Neural cell (in vitro differentiated cells): ENCODE data around the gene WDR83.

ENCODE experiments used
- EZH2 ChIP-seq: fragments of 200-600, 300-800 bp; shearing (Covaris generic), sonication (generic); IDR thresholded peaks from 2 replicates; pipeline ENCODE4 v1.6.1; 2014; ENCODE audit warnings: antibody characterized with exemption, low read length, borderline replicate concordance, mild to moderate bottlenecking; ENCODE audit not compliant: insufficient read depth, poor library complexity, severe bottlenecking
- POLR2AphosphoS5 ChIP-seq: IDR thresholded peaks from 2 replicates; pipeline ENCODE4 v1.6.1; 2012
- TF ChIP-seq, protein P1 (sequence below): fragments of 450-650 bp; IDR thresholded peaks from 2 replicates; pipeline ENCODE4 v1.5.1; 2014; ENCODE audit warnings: antibody characterized with exemption, mild to moderate bottlenecking, moderate library complexity; ENCODE audit not compliant: poor library complexity, severe bottlenecking
- TF ChIP-seq, protein P2 (sequence below): IDR thresholded peaks from 2 replicates; pipeline ENCODE4 v1.6.1; 2012; ENCODE audit warnings: borderline replicate concordance

DNA sequence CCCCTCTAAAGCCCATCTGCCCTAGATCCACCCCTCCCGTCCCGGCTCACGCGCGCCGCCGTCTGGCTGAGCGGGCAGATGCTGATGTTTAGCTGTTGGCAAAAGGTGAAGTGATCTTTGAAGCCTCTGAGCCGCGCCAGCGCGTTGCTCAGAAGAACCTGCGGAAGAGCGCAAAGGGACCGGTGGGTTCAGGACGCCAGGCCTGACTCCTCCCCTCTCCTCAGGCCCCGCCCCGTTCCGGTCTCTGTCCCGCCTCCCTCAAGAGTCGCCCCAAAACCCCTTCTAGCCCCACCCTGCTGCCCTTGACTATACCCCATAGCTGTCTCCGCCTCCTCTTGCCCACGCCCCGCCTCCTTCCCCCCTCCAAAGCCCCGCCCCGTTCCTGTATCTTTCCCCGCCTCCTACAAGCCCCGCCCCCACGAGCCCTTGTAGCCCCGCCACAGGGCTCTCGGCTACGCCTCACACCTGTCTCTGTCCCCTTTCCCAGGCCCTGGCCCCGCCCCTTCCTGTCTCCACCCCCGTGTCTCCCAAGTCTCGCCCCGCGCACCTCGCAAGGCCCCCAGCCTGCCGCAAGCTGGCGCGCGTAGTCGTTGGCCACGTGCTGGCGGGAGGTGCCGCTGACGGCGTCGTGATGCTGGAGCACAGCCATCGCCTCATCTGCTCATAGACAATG, 9.6 kb upstream of the WDR83 start:
- TF ChIP-seq, protein P1, sequence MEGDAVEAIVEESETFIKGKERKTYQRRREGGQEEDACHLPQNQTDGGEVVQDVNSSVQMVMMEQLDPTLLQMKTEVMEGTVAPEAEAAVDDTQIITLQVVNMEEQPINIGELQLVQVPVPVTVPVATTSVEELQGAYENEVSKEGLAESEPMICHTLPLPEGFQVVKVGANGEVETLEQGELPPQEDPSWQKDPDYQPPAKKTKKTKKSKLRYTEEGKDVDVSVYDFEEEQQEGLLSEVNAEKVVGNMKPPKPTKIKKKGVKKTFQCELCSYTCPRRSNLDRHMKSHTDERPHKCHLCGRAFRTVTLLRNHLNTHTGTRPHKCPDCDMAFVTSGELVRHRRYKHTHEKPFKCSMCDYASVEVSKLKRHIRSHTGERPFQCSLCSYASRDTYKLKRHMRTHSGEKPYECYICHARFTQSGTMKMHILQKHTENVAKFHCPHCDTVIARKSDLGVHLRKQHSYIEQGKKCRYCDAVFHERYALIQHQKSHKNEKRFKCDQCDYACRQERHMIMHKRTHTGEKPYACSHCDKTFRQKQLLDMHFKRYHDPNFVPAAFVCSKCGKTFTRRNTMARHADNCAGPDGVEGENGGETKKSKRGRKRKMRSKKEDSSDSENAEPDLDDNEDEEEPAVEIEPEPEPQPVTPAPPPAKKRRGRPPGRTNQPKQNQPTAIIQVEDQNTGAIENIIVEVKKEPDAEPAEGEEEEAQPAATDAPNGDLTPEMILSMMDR, result no peak
- TF ChIP-seq POLR2AphosphoS5 (no peak), EZH2 (no peak)
- TF ChIP-seq, protein P2, sequence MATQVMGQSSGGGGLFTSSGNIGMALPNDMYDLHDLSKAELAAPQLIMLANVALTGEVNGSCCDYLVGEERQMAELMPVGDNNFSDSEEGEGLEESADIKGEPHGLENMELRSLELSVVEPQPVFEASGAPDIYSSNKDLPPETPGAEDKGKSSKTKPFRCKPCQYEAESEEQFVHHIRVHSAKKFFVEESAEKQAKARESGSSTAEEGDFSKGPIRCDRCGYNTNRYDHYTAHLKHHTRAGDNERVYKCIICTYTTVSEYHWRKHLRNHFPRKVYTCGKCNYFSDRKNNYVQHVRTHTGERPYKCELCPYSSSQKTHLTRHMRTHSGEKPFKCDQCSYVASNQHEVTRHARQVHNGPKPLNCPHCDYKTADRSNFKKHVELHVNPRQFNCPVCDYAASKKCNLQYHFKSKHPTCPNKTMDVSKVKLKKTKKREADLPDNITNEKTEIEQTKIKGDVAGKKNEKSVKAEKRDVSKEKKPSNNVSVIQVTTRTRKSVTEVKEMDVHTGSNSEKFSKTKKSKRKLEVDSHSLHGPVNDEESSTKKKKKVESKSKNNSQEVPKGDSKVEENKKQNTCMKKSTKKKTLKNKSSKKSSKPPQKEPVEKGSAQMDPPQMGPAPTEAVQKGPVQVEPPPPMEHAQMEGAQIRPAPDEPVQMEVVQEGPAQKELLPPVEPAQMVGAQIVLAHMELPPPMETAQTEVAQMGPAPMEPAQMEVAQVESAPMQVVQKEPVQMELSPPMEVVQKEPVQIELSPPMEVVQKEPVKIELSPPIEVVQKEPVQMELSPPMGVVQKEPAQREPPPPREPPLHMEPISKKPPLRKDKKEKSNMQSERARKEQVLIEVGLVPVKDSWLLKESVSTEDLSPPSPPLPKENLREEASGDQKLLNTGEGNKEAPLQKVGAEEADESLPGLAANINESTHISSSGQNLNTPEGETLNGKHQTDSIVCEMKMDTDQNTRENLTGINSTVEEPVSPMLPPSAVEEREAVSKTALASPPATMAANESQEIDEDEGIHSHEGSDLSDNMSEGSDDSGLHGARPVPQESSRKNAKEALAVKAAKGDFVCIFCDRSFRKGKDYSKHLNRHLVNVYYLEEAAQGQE, result no peak
